Endothelial cell of umbilical vein (primary cell): Measurements from ENCODE around the gene PRKCG.

Source experiments
- MYC ChIP-seq: IDR thresholded peaks from one replicate; pipeline ENCODE4 v1.6.1; 2011; ENCODE audit warnings: mild to moderate bottlenecking, low read depth, low read length
- POLR2A ChIP-seq: IDR thresholded peaks from 2 replicates; pipeline ENCODE4 v1.6.1; 2012; ENCODE audit warnings: low read depth, mild to moderate bottlenecking, control low read depth, low read length
- POLR2AphosphoS5 ChIP-seq: IDR thresholded peaks from 2 replicates; pipeline ENCODE4 v1.6.1; 2012; ENCODE audit warnings: low read depth, mild to moderate bottlenecking, control low read depth, low read length, moderate library complexity; ENCODE audit not compliant: insufficient read depth
- TF ChIP-seq, protein P1 (sequence below), 2 donors: IDR thresholded peaks; 1 replicate in 1 of 2; 2 replicates in 1 of 2; pipeline ENCODE4 v1.5.1; 2011; ENCODE audit warnings: low read length in 2 of 2, mild to moderate bottlenecking in 2 of 2, moderate library complexity in 2 of 2, control low read depth in 1 of 2, inconsistent platforms in 1 of 2, low read depth in 1 of 2; ENCODE audit not compliant: insufficient read depth in 1 of 2; ENCODE audit errors: extremely low read depth in 1 of 2

DNA sequence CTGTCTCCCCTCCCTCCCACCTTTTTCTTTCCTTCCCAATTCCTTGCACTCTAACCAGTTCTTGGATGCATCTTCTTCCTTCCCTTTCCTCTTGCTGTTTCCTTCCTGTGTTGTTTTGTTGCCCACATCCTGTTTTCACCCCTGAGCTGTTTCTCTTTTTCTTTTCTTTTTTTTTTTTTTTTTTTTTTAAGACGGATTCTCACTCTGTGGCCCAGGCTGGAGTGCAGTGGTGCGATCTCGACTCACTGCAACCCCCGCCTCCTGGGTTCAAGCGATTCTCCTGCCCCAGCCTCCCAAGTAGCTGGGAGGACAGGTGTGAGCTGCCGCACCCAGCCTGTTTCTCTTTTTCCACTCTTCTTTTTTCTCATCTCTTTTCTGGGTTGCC, 7.4 kb upstream of the PRKCG start:
- no peak for TF ChIP-seq POLR2A
- TF ChIP-seq POLR2AphosphoS5: no peak
- TF ChIP-seq, protein P1, sequence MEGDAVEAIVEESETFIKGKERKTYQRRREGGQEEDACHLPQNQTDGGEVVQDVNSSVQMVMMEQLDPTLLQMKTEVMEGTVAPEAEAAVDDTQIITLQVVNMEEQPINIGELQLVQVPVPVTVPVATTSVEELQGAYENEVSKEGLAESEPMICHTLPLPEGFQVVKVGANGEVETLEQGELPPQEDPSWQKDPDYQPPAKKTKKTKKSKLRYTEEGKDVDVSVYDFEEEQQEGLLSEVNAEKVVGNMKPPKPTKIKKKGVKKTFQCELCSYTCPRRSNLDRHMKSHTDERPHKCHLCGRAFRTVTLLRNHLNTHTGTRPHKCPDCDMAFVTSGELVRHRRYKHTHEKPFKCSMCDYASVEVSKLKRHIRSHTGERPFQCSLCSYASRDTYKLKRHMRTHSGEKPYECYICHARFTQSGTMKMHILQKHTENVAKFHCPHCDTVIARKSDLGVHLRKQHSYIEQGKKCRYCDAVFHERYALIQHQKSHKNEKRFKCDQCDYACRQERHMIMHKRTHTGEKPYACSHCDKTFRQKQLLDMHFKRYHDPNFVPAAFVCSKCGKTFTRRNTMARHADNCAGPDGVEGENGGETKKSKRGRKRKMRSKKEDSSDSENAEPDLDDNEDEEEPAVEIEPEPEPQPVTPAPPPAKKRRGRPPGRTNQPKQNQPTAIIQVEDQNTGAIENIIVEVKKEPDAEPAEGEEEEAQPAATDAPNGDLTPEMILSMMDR (IDR thresholded peaks at IDR 0.05; ENCODE audit: extremely low read depth in 1 of 2, insufficient read depth in 1 of 2, low read depth in 1 of 2, low read length in 2 of 2): no peak
- TF ChIP-seq MYC: no peak
